GM12892 (cell line): ENCODE data around the gene NSMCE1.

ENCODE experiments used
- POLR2A ChIP-seq: IDR thresholded peaks from 2 replicates; pipeline ENCODE4 v1.6.1; 2011; ENCODE audit warnings: low read depth, low read length, control low read depth
- POLR2AphosphoS5 ChIP-seq: IDR thresholded peaks from 2 replicates; pipeline ENCODE4 v1.6.1; 2011; ENCODE audit warnings: low read depth, low read length, control low read depth

DNA sequence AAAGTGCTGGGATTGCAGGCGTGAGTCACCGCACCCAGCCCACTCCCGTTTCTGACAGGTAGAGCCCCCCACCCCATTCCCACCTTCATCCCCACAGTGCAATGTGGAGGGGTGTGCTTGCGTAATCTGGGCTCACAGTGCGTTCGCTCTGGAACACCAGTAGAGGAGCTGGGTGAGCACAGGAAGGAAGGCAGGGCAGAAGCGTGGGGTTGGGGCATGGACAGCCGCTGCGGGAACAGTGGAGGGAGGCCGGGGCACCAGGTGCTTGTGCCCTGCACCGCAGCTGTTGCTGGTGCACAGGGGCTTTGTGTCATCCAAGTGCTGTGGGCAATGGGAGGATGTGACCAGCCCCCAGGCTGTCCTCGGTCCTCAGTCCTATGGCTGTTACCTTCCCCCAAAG lies 40.5 kb downstream of the NSMCE1 start:
- TF ChIP-seq POLR2AphosphoS5 (no peak), POLR2A (no peak)
